Endometrial microvascular endothelial cells (primary cell): Measurements from ENCODE around the gene PKN3. TPM values are rescaled to one million over a fixed set of nuclear protein-coding genes. Genes with fewer than 3 reads are reported as not detected.
"Not testable (repeated sequence)": the region's sequence is repeated elsewhere in the genome, so short reads cannot be mapped to it uniquely, and the experiment has no call there.

Source experiments
- in situ Hi-C: cut with HindIII; loops from 2 replicates; pipeline ENCODE4 v1.10.0; 2017; ENCODE audit warnings: low sequenced_read_pairs, low pct_unique_long_range_greater_than_20kb; ENCODE audit errors: inconsistent ontology term
- total RNA-seq: library from RNA; depleted of rRNA; stranded (reverse); fragments of >200 nt; gene quantifications from one replicate; pipeline ENCODE4 v1.2.3, GENCODE V29; 2015; ENCODE audit errors: inconsistent ontology term

The PKN3 gene
- total RNA-seq, result 33.1 TPM

- in situ Hi-C loops, result no loop called here
Observed at GRCh38 chr9:128702445-128702948, at the start of gene PKN3. TSS of gene PKN3 (plus strand) at chr9:128702503. CDS start at chr9:128702916, 413 bp downstream.

GRCh38 chr9:128653908-128654307 is 48.4 kb upstream of the PKN3 start:
- in situ Hi-C loops, result no loop called here

GRCh38 chr9:128654481-128654880 is 47.8 kb upstream of the PKN3 start:
- in situ Hi-C loops, result no loop called here

DNA sequence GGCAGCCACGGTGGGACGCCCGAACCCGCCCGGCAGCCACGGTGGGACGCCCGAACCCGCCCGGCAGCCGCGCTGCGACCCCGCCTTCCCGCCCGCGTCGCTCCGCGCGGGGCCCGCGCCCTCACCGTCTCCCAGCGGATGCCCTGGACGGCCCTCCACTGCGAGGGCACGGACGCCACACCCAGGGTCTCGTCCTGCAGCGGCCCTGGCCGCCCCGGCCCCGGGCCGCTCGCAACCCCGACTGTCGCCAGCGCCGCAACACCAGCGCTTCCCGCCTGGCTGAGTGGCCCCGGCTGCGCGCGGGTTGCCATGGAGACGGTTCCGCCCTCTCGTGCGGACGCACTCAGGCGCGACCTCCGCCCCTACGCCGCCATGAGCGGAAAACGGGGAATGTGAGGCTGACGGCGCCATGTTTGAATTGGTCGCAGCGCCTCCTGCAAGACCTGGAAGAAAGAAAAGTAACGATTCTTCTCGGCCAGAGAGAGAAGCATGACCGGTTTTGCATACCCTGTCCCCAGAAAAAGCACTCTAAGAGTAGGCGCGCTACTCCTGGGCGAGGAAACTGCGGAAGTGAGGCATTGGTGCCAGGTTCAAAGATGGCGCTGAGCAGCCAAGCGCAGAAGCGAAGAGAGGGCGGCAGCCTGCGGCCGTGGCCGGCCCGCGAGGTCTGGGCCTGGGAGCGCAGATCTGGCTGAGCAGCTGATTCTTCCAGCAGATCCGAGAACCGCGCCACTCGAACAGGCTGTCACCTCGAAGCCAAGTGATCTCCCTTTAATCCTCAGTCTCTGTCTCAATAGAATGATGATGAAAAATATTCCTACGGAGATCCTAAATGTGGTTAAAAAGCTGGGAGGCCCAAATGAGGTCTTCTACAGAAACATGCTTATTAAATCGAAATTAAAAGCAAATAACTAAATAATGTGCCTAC is 45.6 kb upstream of the PKN3 start, which contains the start of gene DYNC2I2:
TSS of gene DYNC2I2 (minus strand) at position 432 of the 928 bp plus-strand sequence. CDS start at position 311, 121 bp downstream.
- in situ Hi-C loops, result no loop called here

DNA sequence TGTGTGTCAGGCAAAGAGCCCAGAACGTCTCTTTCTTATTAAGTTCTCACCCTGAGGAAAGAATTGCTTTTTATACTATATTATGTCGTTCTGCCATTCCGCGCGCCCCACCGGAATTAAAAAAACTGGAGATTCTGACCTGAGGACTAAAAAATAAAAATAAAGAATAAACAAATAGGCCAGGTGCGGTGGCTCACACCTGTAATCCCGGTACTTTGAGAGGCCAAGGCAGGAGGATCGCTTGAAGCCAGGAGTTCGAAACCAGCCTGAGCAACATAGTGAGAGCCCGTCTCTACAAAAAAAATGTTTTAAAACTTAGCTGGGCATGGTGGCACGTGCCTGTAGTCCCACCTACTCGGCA is 45.0 kb upstream of the PKN3 start:
- in situ Hi-C loops, result no loop called here

DNA sequence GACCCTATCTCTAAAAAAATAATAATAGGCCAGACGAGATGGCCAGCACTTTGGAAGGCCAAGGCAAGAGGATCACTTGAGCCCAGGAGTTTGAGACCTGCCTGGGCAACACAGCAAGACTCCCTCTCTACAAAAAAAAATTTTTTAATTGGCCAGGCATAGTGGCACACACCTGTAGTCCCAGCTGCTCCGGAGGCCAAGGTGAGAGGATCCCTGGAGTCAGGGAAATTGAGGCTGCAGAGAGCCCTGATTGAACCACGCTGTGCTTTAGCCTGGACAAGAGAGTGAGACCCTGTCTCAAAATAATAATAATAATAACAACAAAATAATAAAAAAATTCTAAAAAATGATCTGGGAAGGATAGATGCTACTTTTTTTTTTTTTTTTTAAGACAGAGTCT is 44.5 kb upstream of the PKN3 start:
- in situ Hi-C loops, result no loop called here

DNA sequence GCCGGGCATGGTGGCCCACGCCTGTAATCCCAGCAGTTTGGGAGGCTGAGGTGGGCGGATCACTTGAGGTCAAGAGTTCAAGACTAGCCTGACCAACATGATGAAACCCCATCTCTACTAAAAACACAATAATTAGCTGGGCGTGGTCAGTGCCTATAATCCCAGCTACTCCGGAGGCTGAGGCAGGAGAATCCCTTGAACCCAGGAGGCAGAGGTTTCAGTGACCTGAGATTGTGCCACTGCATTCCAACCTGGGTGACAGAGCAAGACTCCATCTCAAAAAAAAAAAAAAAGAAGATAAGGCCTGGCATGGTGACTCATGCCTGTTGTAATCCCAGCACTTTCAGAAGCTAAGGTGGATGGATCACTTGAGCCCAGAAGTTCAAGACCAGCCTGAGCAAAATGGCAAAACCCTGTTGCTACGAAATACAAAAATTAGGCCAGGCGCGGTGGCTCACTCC is 35.8 kb upstream of the PKN3 start:
- in situ Hi-C loops, result not testable (repeated sequence)

DNA sequence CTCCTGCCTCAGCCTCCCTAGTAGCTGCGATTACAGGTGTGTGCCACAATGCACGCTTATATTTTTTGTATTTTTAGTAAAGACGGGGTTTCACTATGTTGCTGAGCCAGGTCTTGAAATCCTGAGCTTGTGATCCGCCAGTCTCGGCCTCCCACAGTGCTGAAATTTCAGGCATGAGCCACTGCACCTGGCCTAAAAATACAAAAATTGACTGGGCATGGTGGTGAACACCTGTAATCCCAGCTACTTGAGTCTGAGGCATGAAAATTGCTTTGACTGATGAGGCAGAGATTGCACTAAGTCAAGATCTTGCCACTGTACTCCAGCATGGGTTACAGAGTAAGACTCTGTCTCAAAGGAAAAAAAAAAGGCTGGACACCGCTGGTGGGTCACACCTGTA is 32.5 kb upstream of the PKN3 start:
- in situ Hi-C loops, result no loop called here

DNA sequence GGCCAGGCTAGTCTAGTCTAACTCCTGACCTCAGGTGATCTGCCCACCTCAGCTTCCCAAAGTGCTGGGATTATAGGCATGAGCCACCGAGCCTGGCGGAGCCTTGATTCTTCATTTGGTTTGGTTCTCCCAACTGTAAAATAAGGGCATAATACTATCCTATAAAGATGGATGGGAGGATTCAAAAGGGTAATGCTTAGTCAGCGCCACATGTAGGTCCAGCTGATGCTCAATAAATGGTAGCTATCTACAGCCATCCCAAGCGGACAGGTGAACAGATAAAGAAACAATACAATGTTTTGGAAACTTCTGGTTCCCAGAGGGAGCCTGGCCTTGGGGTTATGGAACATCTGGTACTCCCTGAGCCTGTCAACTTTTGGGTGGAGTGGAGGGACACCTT is 26.9 kb upstream of the PKN3 start:
- in situ Hi-C loops, result no loop called here

DNA sequence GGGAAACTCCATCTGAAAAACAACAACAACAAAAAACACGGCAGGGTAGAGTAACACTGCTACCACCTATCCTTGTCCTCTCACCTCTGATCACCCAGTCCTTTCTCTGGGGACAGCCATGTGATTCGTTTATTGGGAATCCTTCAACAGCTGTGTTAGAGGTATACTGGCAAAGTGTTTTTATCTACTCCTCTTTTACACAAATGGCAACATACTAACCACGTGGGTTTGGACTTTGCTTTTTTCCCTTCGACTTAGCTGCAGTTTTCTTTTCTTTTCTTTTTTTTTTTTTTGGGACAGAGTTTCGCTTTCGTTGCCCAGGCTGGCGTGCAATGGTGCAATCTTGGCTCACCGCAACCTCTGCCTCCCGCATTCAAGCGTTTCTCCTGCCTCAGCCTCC is 24.5 kb upstream of the PKN3 start:
- in situ Hi-C loops, result no loop called here

DNA sequence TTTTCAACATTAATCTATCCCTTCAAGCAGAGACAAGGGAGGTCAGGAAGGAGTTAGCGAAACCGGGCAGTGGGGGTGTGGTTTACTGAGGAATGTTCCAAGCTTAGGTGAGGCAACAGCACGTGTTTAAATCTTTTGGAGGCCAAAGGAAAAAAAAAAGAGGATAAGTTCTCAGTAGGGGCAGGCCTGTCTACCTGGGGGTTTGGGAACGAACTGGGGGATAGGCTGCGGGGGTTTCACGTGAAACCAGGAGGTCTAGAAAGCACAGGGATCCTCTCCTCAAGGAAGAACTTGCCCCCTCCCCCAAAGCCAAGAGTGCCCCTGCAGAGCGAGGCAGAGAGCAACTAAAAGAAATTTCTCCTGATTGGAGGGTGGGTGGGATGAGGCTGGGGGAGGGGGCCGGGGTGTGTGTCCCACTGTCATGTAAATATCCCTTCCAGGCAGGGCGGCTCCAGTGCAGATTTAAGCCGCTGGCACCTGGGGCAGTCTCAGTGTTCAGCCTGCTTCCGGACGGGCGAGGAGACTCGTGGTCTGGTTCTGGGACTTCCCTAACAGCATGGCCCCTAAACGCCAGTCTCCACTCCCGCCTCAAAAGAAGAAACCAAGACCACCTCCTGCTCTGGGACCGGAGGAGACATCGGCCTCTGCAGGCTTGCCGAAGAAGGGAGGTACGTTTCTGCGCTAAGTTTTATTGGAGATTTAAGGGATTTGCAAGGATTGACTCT is 18.8 kb upstream of the PKN3 start:
- in situ Hi-C loops, result no loop called here

GRCh38 chr9:128684065-128684324 is 18.3 kb upstream of the PKN3 start:
- in situ Hi-C loops, result no loop called here

DNA sequence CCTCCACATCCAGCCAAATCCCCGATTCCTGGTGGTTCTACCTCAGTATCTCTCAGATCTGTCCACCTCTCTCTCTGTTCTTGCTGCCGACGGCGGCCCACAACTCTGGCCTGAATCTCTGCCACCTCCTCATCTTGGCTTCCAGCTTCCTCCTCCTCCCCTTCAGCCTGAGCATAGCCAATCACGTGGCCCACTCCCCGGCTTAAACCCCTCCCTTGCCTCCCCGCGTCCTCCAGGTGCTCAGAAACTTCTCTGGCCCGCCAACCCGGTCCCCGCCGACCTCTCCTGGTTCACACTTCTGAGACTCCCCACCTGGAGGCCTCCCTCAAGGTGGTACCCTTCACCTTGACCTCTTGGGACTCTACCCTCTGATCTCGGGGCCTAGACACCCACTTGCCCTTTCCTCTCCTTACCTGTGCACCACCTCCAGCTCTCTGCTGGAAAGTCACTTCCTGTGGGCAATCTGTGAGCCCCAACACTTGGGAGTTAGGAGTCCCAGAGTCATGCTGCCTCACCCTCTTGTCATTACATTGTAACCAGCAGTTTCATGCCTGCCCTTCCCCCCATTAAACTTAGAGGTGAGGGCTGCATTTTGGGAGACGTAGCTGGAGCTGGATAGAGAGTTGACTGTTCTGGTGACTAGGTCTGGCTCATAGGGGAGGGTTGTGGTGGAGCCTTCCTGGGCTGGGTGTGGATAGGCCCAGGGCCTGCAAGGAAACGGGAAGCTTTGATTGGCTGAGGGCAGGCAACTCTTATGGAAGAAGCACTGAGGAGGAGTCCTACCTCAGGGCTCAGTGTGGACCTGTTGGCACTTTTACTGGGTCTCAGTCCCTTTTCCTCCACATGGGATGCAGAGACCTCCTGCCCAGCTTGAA is 17.7 kb upstream of the PKN3 start:
- in situ Hi-C loops, result no loop called here

- in situ Hi-C loops, result no loop called here
Observed at GRCh38 chr9:128685636-128686489, 16.4 kb upstream of the PKN3 start.

GRCh38 chr9:128687453-128687852 is 14.8 kb upstream of the PKN3 start:
- in situ Hi-C loops, result no loop called here

GRCh38 chr9:128688501-128689292 is 13.6 kb upstream of the PKN3 start, which contains the start of gene SET:
TSS of gene SET (plus strand) at chr9:128689222. CDS start at chr9:128689583, 361 bp downstream.
- in situ Hi-C loops, result no loop called here

- in situ Hi-C loops, result no loop called here
Observed at GRCh38 chr9:128689293-128689774, 13.0 kb upstream of the PKN3 start.
